ENCODE data around the gene RNLS.

- TF ChIP-seq CTCF (IDR thresholded peaks at IDR 0.05; ENCODE audit: low read depth, low read length): peak; percentile 59
- no peak for TF ChIP-seq EZH2phosphoT487 (IDR thresholded peaks at IDR 0.05; ENCODE audit: low read depth)
Observed at GRCh38 chr10:88389456-88389855, 193.7 kb downstream of the RNLS start.
